Astrocyte of the cerebellum (primary cell): Measurements from ENCODE around the gene KCNMA1.
A peak's percentile ranks its signal among the peaks of the same experiment; 100 is the strongest.
"Not testable (repeated sequence)": the region's sequence is repeated elsewhere in the genome, so short reads cannot be mapped to it uniquely, and the experiment has no call there.

ENCODE experiments used
- DNase-seq: peaks from one replicate; pipeline ENCODE4 v3.0.0-alpha.2; 2011; ENCODE audit warnings: low read depth
- H3K4me3 ChIP-seq: 2 replicates; pipeline ENCODE4 v1.5.1; 2011; ENCODE audit warnings: mild to moderate bottlenecking, low read depth, low read length, moderate library complexity
- CTCF ChIP-seq: IDR thresholded peaks from 2 replicates; pipeline ENCODE4 v1.5.1; 2012; ENCODE audit warnings: low read length, low read depth, moderate library complexity, mild to moderate bottlenecking; ENCODE audit errors: missing control alignments
- in situ Hi-C: cut with HindIII; loops from 2 replicates; pipeline ENCODE4 v1.10.0; 2017; ENCODE audit warnings: low sequenced_read_pairs

Gene KCNMA1

DNA sequence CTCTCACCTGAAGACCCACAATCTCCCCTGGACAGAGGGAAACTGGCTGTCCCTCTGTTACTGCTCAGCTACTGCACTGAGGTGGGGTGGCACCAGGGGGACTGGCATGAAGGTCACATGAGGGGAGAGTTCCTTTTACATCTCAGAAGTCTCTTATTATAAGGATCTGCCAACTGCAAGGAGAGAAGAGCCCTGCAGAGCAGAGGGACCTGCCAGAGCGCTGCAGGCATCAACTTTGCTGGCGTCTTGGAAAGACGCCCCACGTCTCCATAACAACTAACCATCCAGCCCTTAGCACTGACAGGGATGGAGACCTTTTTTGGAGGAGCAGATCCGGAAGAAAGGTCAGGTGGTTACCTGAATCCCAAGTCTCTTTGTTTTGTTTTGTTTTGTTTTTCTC is 218.6 kb downstream of the KCNMA1 start:
- TF ChIP-seq CTCF: no peak

GRCh38 chr10:77417806-77418640 is 219.6 kb downstream of the KCNMA1 start:
- in situ Hi-C loops: no loop called here
- no peak for DNase-seq
- H3K4me3 ChIP-seq: no peak overlapping the region
- TF ChIP-seq CTCF: no peak

More for the DNA sequence above, 218.6 kb downstream of the KCNMA1 start:
- DNase-seq: no peak
- no peak overlapping the region for H3K4me3 ChIP-seq
- in situ Hi-C loops: no loop called here

DNA sequence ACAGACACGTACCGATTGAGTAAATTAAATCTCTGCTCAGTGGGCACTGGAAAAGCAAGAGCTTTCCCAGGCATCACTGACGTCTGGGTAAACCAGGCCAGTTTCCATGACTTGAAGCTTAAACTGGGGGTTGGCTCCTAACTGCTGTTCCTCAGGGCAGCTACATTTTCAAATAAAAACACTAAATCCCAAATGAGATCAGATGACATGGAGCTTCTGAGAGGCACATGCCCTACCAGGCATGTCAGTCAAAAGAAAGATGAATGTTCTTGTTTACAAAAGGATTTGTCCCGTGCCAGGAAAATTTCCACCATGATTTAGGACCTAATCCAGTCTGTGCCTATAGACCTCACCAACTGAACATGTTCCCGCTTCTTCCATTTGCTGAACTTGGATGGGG is 220.2 kb downstream of the KCNMA1 start:
- no peak overlapping the region for H3K4me3 ChIP-seq
- in situ Hi-C loops: no loop called here
- DNase-seq: no peak
- TF ChIP-seq CTCF: no peak

DNA sequence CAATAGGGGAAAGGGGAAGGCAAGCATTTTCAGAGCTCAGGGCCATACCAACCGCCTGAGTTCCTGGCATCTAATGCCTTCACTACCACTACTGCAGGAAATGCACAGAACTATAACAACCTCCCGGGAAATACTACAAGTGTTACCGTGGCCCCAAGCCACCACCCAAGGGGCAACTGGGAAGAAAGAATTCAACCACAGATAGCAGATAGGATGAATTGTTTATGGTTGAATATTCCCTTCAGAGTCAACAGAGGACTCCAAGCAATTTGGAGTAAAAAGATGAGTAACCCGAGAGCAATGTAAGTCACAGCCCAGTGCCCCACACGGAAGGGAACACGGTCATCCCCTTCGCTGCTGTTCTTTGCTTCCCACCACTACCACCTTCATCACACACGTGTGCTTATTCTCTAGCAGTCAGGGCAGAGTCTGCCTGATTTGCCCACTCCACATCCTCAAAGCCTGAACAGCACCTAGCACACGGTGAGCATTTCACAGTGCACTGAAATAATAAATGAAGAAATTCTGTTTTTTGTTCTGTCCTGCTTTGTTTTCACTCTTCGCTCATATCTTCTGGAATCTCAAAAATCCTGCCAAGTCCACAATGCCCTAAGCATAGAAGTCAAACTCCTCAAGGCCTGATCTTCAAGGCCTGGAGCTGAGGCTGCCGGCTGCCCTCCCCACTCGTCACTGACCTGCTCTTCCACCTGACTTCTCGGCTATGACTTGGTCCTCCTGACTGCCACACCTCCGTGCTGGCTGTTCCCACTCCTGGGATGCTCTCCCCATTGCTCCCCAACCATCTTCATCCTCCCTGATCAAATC is 221.1 kb downstream of the KCNMA1 start:
- peak; percentile 76 for DNase-seq
- H3K4me3 ChIP-seq: no peak overlapping the region
- no peak for TF ChIP-seq CTCF
- in situ Hi-C loops: no loop called here

DNA sequence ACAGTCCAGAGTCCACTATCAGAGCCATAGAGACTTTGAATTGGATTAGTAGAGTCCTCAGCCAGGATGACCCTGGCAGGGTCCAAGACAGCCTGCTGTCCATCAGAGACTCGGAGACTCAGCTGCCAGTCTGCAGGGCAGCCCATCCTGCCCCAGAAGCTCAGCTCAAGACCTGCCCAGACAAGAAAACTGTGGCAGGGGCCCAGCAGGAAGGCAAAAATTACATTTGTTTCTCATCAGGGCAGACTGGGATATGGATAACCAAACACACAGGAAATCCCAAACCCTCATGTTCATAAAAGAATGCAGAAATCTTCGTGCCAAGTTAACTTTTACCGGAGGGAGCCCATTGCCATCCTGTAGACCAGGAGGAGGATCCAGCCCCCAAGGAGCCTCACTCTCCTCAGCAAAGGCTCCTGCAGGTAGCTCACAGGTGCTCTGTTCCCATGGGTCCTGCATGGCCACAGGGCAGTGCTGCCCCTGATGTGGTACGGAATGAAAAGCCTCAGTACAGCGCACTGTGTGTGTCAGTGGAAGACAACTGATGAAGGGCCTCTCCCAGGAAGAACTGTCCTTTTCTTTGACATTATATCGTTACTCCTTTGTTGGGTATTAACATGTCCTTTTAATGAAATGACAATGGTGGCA is 222.2 kb downstream of the KCNMA1 start:
- DNase-seq: no peak
- H3K4me3 ChIP-seq: no peak overlapping the region
- no peak for TF ChIP-seq CTCF
- in situ Hi-C loops: no loop called here

GRCh38 chr10:77413231-77413630 is 224.4 kb downstream of the KCNMA1 start:
- H3K4me3 ChIP-seq: no peak overlapping the region
- no peak for DNase-seq
- in situ Hi-C loops: no loop called here
- TF ChIP-seq CTCF: no peak

DNA sequence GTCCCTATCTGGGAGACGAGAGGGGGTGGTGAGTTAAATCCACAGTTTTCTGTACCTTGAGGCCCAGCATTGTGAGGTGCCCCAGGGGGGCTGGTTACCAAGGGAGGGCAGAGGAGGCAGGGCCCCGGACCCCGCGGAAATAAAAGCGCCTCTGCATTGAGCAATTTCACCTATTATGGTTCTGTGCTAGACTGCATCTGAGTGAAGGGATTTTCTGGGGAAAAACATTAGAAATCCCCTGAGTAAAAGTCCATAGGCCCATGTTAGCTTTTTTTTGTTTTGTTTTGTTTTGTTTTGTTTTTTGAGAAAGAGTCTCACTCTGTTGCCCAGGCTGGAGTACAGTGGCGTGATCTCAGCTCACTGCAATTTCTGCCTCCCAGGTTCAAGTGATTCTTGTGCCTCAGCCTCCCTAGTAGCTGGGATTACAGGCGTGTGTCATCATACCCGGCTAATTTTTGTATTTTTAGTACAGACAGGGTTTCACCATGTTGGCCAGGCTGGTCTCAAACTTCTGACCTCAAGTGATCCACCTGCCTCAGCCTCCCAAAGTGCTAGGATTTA is 225.0 kb downstream of the KCNMA1 start:
- in situ Hi-C loops: not testable (repeated sequence)

More for the DNA sequence above, 225.0 kb downstream of the KCNMA1 start:
- not testable (repeated sequence) for DNase-seq, H3K4me3 ChIP-seq
